Measurements from ENCODE around the gene WDR33.

WDR33 gene

GRCh38 chr2:127656569-127657231 is 154.3 kb downstream of the WDR33 start:
- no peak for TF ChIP-seq CTCF (IDR thresholded peaks at IDR 0.05; ENCODE audit: low read depth, low read length)
- no peak overlapping the region for H3K4me3 ChIP-seq (ENCODE audit: low read depth, low read length)

- TF ChIP-seq CTCF (IDR thresholded peaks at IDR 0.05; ENCODE audit: low read depth, low read length), result no peak
- no peak overlapping the region for H3K4me3 ChIP-seq (ENCODE audit: low read depth, low read length)
Observed at GRCh38 chr2:127655209-127656073, 155.5 kb downstream of the WDR33 start.

GRCh38 chr2:127654838-127655175 is 156.2 kb downstream of the WDR33 start:
- H3K4me3 ChIP-seq (ENCODE audit: low read depth, low read length), result no peak overlapping the region
- no peak for TF ChIP-seq CTCF (IDR thresholded peaks at IDR 0.05; ENCODE audit: low read depth, low read length)

- H3K4me3 ChIP-seq (ENCODE audit: low read depth, low read length), result no peak overlapping the region
- no peak for TF ChIP-seq CTCF (IDR thresholded peaks at IDR 0.05; ENCODE audit: low read depth, low read length)
Observed at GRCh38 chr2:127654084-127654837, 156.7 kb downstream of the WDR33 start.

GRCh38 chr2:127653421-127654083 is 157.4 kb downstream of the WDR33 start:
- H3K4me3 ChIP-seq (ENCODE audit: low read depth, low read length), result no peak overlapping the region
- no peak for TF ChIP-seq CTCF (IDR thresholded peaks at IDR 0.05; ENCODE audit: low read depth, low read length)

GRCh38 chr2:127652786-127653357 is 158.1 kb downstream of the WDR33 start:
- TF ChIP-seq CTCF (IDR thresholded peaks at IDR 0.05; ENCODE audit: low read depth, low read length), result no peak
- H3K4me3 ChIP-seq (ENCODE audit: low read depth, low read length), result no peak overlapping the region

All from WI38 (cell line).